GM12874 (cell line): ENCODE measurements around the gene GNB1L.

ENCODE experiments used
- CTCF ChIP-seq: IDR thresholded peaks from 2 replicates; pipeline ENCODE4 v1.5.1; 2011; ENCODE audit warnings: low read depth, mild to moderate bottlenecking, control low read depth, low read length, moderate library complexity; ENCODE audit not compliant: insufficient read depth

The GNB1L gene

GRCh38 chr22:19868773-19869471 is 14.2 kb upstream of the GNB1L start:
- no peak for TF ChIP-seq CTCF

GRCh38 chr22:19868333-19868732 is 13.7 kb upstream of the GNB1L start:
- no peak for TF ChIP-seq CTCF

- TF ChIP-seq CTCF, result no peak
These were observed 12.9 kb upstream of the GNB1L start for GRCh38 chr22:19867617-19868016.

GRCh38 chr22:19866665-19867009 is 12.0 kb upstream of the GNB1L start:
- no peak for TF ChIP-seq CTCF

GRCh38 chr22:19865141-19865829 is 10.6 kb upstream of the GNB1L start:
- no peak for TF ChIP-seq CTCF

GRCh38 chr22:19864538-19865106 is 9.9 kb upstream of the GNB1L start:
- no peak for TF ChIP-seq CTCF

- TF ChIP-seq CTCF, result no peak
These were observed 8.9 kb upstream of the GNB1L start for GRCh38 chr22:19863571-19863970.
